GM18511 (cell line): ENCODE results near the gene GAMT.

Source experiments
- ATAC-seq: cut with Tn5 transposase; IDR thresholded peaks from one replicate; pipeline ENCODE4 v1.9.1; 2021; ENCODE audit warnings: mild to moderate bottlenecking, moderate library complexity; ENCODE audit not compliant: unreplicated experiment

The GAMT gene

DNA sequence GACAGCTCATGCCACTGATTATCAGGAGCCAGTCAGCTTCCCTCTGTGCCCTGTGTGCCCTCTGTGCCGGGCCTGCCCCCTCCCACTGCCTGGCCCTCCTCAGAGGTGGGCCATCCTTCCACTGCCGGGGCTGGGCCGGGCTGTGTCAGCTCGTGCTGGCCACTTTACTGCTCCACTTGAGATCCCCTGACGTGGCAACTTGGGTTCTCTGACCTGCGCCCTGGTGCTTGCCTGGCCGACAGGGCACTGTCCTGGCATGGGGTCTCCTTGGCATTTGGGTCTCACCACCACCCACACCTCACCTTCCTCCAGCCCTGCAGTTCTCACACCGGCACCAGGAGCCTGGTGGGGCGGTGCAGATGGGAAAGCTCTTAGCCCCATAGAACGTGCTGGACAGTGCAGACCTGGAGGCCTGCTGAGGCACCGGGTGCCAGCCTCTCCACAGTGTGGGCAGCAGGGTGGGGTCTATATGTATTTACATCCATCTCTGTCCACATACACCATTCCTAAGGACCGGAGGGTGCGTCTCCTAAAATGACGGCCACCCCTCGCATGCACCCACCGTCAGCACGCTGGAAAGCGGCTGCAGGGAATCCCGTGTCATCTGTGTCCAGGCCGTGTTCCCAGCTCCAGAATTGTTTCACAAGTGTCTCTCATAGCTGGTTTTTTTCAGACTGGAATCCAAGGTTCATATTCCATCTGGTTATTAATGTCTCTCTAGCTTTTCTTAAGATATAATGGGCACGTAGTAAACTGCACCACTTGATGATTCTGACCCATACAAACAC is 17.8 kb upstream of the GAMT start:
- no peak for ATAC-seq

GRCh38 chr19:1418496-1418775 is 17.1 kb upstream of the GAMT start:
- ATAC-seq, result no peak

- ATAC-seq, result no peak
These were observed 16.5 kb upstream of the GAMT start for GRCh38 chr19:1417681-1418495.

GRCh38 chr19:1417145-1417544 is 15.8 kb upstream of the GAMT start:
- no peak for ATAC-seq

DNA sequence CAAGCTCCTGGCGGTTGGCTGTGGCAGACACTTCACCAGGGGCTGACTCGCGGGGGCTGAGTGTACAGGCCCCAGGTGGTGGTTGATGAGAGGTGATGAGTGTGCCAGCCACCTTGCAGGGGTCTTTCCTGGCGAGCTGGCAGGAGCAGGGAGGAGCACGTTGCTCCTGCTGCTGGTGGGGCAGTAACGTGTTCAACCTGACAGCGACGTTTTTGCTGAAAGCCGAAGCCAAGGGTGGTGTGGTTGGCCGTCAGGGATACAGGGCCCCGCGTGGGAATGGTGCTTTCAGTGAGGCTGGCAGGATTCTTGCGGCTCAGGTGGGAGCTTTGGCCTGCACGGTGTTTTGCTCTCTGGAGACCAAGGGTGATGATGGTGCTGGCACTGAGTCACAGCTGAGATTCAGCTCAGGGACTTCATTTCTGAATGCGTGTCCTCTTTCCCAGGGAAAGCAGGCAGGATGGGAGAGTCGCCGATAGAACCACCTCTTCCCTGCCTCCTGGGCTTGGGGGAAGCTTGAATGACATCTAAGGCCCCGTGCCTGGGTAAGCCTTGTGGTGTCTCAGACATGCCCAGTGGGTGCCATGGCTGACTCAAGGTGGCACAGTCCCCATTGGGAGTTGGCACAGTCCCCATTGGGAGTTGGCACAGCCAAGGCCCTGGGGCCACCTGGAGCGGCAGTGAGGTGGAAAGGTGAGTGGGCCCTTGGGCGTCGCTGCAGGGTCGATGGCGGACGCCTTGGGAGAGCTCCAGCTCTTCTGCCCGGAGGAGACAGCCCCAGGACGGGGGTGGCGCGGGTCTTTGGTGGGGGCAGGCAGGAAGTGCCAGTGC is 14.9 kb upstream of the GAMT start:
- no peak for ATAC-seq

- no peak for ATAC-seq
These were observed 11.9 kb upstream of the GAMT start for GRCh38 chr19:1412995-1413800.

DNA sequence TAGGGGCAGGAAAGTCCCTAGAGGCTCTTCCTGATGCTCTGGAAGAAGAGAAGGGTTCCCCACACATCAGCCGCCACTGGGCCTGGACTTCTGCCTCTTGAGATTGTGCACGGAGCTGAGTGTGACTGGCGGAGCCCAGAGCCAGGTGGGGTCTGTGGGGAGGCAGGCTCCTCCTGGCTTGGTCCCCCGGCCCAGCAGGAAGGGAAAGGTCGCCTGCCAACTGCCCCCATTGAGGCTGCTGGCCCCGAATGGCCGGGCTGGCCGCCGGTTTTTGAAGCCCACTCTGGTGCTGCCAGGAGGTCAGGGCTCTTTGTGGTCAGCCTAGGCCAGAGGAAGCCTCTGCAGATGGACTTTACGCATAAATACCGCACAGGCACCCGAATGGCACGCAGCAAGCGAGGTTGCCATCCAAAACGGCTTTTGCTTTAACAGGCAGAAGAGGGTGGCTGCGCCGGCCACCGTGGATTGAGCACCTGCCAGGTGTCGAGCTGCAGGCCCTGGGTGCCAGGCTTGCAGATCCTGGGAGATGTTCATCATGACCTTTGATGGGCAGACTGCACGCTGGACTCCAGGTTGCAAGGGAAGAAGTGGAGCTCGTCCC is 11.1 kb upstream of the GAMT start:
- no peak for ATAC-seq

DNA sequence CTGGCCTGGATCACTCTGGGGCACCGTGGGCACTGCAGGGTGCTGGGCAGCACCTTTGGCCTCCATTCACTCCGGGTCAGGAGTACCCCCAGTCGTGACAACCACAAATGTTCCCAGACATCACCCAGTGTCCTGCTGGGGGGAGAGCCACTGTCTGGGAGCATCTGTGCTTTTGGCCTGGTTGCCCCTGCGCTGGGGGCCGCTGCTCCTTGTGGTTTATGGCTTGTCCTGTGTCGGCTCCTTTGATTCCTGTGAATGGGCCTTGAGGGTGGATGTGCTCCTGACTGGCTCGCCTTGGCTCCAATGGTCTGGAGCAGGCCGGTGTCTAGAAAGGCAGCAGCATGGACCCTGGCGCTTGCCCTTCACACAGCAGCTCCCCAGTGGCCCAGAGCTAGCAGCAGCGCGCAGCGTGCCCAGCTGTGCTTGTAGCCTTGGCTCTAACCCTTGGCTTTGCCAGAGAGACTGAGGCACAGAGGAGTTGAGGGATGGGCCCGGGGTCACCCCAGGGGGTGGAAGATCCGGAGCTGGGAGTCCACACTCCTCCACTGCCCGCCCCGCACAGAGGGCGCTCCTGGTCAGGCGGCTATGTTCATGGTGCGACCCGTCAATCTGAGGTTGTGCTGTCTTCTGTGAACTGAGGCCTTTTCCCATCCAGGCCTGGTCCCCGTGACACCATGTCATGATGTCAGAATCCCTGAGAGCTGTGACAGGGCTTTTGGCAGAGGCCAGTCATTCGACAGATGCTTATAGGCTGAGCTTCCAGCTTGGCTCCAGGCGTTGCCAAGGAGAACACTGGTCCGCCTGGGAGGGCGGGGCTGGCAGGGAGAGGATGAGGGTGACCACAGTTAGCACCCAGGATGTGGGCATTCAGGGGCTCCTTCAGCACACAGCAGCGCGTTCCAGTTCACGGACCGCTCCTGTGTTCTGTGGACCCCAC is 10.2 kb upstream of the GAMT start:
- no peak for ATAC-seq

- ATAC-seq, result no peak
These were observed 9.4 kb upstream of the GAMT start for GRCh38 chr19:1410789-1411188.

GRCh38 chr19:1410136-1410786 is 8.9 kb upstream of the GAMT start:
- no peak for ATAC-seq

GRCh38 chr19:1409204-1410005 is 8.1 kb upstream of the GAMT start:
- ATAC-seq, result no peak

- ATAC-seq, result no peak
These were observed 7.2 kb upstream of the GAMT start for GRCh38 chr19:1408300-1409203.

GRCh38 chr19:1407528-1408299 is 6.4 kb upstream of the GAMT start, which contains the start of gene DAZAP1:
TSS of gene DAZAP1 (plus strand) at chr19:1407586. CDS start at chr19:1407774, 188 bp downstream.
- ATAC-seq, result peak; percentile 35

DNA sequence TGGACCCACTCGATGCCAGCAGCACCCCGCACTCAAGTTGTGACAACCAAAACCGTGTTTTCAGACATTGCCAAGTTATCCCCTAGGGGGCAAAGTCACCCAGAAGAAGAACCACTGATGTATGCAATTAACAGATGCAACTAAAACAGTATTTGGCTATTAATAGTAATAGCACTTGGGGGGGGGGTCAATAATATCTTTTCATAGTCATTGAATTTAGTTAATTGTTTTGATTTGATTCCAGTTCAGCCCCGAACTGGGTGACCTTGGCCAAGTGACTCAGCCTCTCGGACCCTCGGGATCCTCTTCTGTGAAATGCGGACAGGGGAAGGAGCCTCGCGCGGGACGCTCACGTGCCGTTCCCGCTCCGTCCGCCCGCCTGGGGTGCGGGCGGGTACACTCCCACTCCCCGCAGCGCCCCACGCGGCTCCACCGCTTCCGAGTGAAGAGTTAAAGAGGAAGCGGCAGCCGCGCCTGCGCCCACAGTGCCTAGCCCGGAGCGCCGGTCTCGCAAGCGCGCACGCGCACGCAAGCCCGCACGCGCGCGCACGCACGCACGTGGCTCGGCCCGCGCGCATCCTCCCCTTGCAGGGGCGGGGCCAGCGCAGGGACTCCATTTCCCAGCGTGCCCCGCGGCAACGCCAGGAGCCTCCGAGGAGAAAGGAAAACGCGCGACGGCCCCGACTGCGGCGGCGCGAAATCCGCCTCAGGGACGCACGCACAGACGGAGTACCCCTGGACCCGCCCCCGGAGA is 5.6 kb upstream of the GAMT start:
- peak; percentile 73 for ATAC-seq

DNA sequence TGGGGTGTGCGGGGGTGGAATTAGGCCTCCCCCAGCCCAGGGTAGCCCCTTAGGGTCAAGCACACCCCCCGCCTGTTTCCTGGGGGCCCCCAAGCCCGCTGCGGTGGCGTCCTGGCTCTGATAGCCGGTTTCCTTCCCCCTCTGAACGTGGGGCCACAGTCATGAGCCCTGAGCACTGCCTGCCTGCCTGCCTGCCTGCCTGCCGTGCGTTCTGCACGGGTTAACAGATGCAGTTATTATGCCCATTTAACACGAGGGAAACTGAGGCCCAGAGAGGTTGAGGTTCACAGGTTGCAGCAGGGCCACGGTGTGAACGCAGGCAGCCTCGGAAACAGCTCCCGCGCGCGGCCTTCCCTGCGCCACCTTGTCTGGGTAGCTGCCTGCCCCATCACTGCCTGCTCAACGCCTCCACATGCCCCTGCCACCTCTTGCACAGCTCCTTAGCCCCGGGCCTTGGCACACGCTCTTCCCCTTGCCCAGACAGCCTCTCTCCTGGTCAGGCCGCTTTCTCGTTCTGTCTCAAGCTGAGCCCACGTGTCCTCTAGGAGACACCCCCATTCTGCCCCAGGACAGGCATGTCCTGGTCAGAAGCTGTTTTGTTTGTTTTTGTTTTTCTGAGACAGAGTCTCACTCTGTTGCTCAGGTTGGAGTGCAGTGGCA is 1.2 kb upstream of the GAMT start:
- no peak for ATAC-seq
